ENCODE measurements around the gene TLE5.

GRCh38 chr19:3007975-3008374, 54.3 kb downstream of the TLE5 start:
- TF ChIP-seq GATA1 (IDR thresholded peaks at IDR 0.05; ENCODE audit: low read depth, low read length) (no peak), POLR2A (IDR thresholded peaks at IDR 0.05; ENCODE audit: low read length) (no peak)
